WTC11 (cell line): ENCODE results near the gene TMC5.

Source experiments
- ATF2 ChIP-seq: sonication (generic); formaldehyde crosslinking; IDR thresholded peaks from 2 replicates; pipeline ENCODE4 v1.8.1; 2022; ENCODE audit warnings: low read depth, missing genetic modification reagents, borderline replicate concordance
- CBFB ChIP-seq: sonication (generic); formaldehyde crosslinking; IDR thresholded peaks from 2 replicates; pipeline ENCODE4 v1.8.1; 2022; ENCODE audit warnings: mild to moderate bottlenecking, low read depth, missing genetic modification reagents
- CREB1 ChIP-seq: sonication (generic); formaldehyde crosslinking; IDR thresholded peaks from 2 replicates; pipeline ENCODE4 v1.8.0; 2023; ENCODE audit warnings: mild to moderate bottlenecking, missing genetic modification reagents
- CTCF ChIP-seq: fragments of 200-600 bp; IDR thresholded peaks from 2 replicates; pipeline ENCODE4 v1.8.0; 2022; ENCODE audit warnings: antibody characterized with exemption
- SP1 ChIP-seq: sonication (generic); formaldehyde crosslinking; conservative IDR thresholded peaks from 2 replicates; pipeline ENCODE4 v1.8.1; 2022; ENCODE audit warnings: missing genetic modification reagents
- USF1 ChIP-seq: sonication (generic); formaldehyde crosslinking; IDR thresholded peaks from 2 replicates; pipeline ENCODE4 v1.8.0; 2022; ENCODE audit warnings: mild to moderate bottlenecking, missing genetic modification reagents
- USF2 ChIP-seq: sonication (generic); formaldehyde crosslinking; IDR thresholded peaks from 2 replicates; pipeline ENCODE4 v1.8.1; 2023; ENCODE audit warnings: mild to moderate bottlenecking, missing genetic modification reagents, moderate library complexity
- ZNF121 ChIP-seq: sonication (generic); formaldehyde crosslinking; IDR thresholded peaks from 2 replicates; pipeline ENCODE4 v1.8.0; 2023; ENCODE audit warnings: missing genetic modification reagents

GRCh38 chr16:19418200-19418599, 517 bp downstream of the TMC5 start:
- TF ChIP-seq SP1 (CRISPR knock-in tag) (no peak), CTCF (no peak), ATF2 (no peak), CREB1 (CRISPR knock-in tag) (no peak), ZNF121 (CRISPR knock-in tag) (no peak), USF1 (CRISPR knock-in tag) (no peak), CBFB (CRISPR knock-in tag) (no peak), USF2 (no peak)
